A549 (cell line): ENCODE measurements around the gene DGLUCY. TPM values are rescaled to one million over a fixed set of nuclear protein-coding genes. Genes with fewer than 3 reads are reported as not detected.

Experiments used
- ATAC-seq, 2 experiments: fragments of 200-7000 bp in 1 of 2; fragments of >200 bp in 1 of 2; cut with Nextera tagmentation in 1 of 2; cut with Tn5 transposase in 1 of 2; 3 replicates each; pipeline versions ENCODE4 v1.8.0 to v1.9.1; 2018 to 2020; ENCODE audit warnings: mild to moderate bottlenecking in 1 of 2, moderate library complexity in 1 of 2
- CTCF ChIA-PET: fragments of 300-600 bp; sonication (Branson Sonifier 250); formaldehyde crosslinking; extraction: SDS; loops from one replicate; lab custom pipeline; 2021; ENCODE audit warnings: antibody characterized with exemption, inconsistent platforms; lab: Yijun Ruan, JAX
- POLR2A ChIA-PET: fragments of 350-600 bp; formaldehyde crosslinking; extraction: SDS; loops from one replicate; lab custom pipeline; 2021; ENCODE audit warnings: antibody characterized with exemption, inconsistent platforms; lab: Yijun Ruan, JAX
- DNase-seq, 2 experiments: peaks; one replicate each; pipeline versions ENCODE4 v3.0.0 to v3.0.0-alpha.2; 2011 to 2016; ENCODE audit warnings: low read depth in 1 of 2, low spot score in 1 of 2
- FAIRE-seq: peaks from 2 replicates; lab custom pipeline; 2011; peaks lifted over from hg19 to GRCh38; lab: Jason Lieb, UNC
- H3K27ac ChIP-seq, 2 experiments: fragments of >200 bp; sonication (Bioruptor Twin); formaldehyde crosslinking; 3 replicates each; pipeline ENCODE4 v1.5.1; 2016 to 2017
- H3K4me1 ChIP-seq: fragments of >200 bp; sonication (Bioruptor Twin); formaldehyde crosslinking; 3 replicates; pipeline ENCODE4 v1.6.1; 2016
- H3K4me2 ChIP-seq: fragments of >200 bp; sonication (Bioruptor Twin); formaldehyde crosslinking; 3 replicates; pipeline ENCODE4 v1.6.1; 2016
- H3K4me3 ChIP-seq: fragments of >200 bp; sonication (Bioruptor Twin); formaldehyde crosslinking; 3 replicates; pipeline ENCODE4 v1.5.1; 2016
- H3K9me3 ChIP-seq: fragments of >200 bp; sonication (Bioruptor Twin); formaldehyde crosslinking; 3 replicates; pipeline ENCODE4 v1.6.1; 2016
- CHD2 ChIP-seq: fragments of 150-350 bp; IDR thresholded peaks from 2 replicates; pipeline ENCODE4 v1.6.1; 2014; ENCODE audit warnings: low read length; ENCODE audit not compliant: partially characterized antibody
- JUN ChIP-seq, 2 experiments: fragments of >200 bp; sonication (Bioruptor Twin); formaldehyde crosslinking; IDR thresholded peaks; 2 replicates in 1 of 2; 3 replicates in 1 of 2; pipeline ENCODE4 v1.6.1; 2016 to 2017
- JUNB ChIP-seq: fragments of >200 bp; sonication (Bioruptor Twin); formaldehyde crosslinking; IDR thresholded peaks from 2 replicates; pipeline ENCODE4 v1.6.1; 2016
- MAZ ChIP-seq: fragments of 150-350 bp; IDR thresholded peaks from 2 replicates; pipeline ENCODE4 v1.6.1; 2014; ENCODE audit warnings: antibody characterized with exemption, low read depth, low read length, borderline replicate concordance
- NR3C1 ChIP-seq: fragments of >200 bp; sonication (Bioruptor Twin); formaldehyde crosslinking; IDR thresholded peaks from 3 replicates; pipeline ENCODE4 v1.6.1; 2017
- POLR2A ChIP-seq: IDR thresholded peaks from 2 replicates; pipeline ENCODE4 v1.6.1; 2012; ENCODE audit warnings: mild to moderate bottlenecking, low read length
- POLR2AphosphoS2 ChIP-seq: conservative IDR thresholded peaks from 2 replicates; pipeline ENCODE4 v1.6.1; 2012; ENCODE audit warnings: low read length, improper control_type of control experiment, inconsistent platforms
- RAD21 ChIP-seq, 2 experiments: fragments of >200 bp in 1 of 2; sonication (Bioruptor Twin) in 1 of 2; formaldehyde crosslinking in 1 of 2; IDR thresholded peaks in 1 of 2; conservative IDR thresholded peaks in 1 of 2; 2 replicates in 1 of 2; 3 replicates in 1 of 2; pipeline ENCODE4 v1.6.1; 2012 to 2018; ENCODE audit warnings: inconsistent platforms in 1 of 2
- TFCP2L1 ChIP-seq: fragments of 250-450 bp; sonication (Bioruptor Pico); IDR thresholded peaks from 2 replicates; pipeline ENCODE4 v1.5.0; 2021; ENCODE audit warnings: mild to moderate bottlenecking
- WGBS: methylation state at CpG from one replicate; pipeline ENCODE4 v1.1.6; 2017; ENCODE audit errors: missing lambda C conversion rate; 5-methylcytosine and 5-hydroxymethylcytosine counted together
- polyA plus RNA-seq, 4 experiments: library from polyadenylated mRNA; depleted of rRNA in 3 of 4; stranded (reverse); fragments of >200 nt; fragmentation: RNase III in 1 of 4; extraction: RNeasy Plus Mini Kit Qiagen cat#74134 plus additional on column Dnase treatment in 1 of 4; gene quantifications; 2 replicates in 3 of 4; 3 replicates in 1 of 4; pipeline ENCODE4 v1.2.3, GENCODE V29; 2011 to 2017
- TF ChIP-seq, protein P1 (sequence below): fragments of 250-450 bp; sonication (Bioruptor Pico); IDR thresholded peaks from 2 replicates; pipeline ENCODE4 v1.5.0; 2021; ENCODE audit warnings: mild to moderate bottlenecking, moderate library complexity, borderline replicate concordance
- TF ChIP-seq, protein P2 (sequence below): IDR thresholded peaks from 2 replicates; pipeline ENCODE4 v1.6.1; 2012; ENCODE audit warnings: low read depth, borderline replicate concordance
- TF ChIP-seq, protein P3 (sequence below): fragments of 250-450 bp; sonication (Bioruptor Pico); IDR thresholded peaks from 2 replicates; pipeline ENCODE4 v1.5.0; 2020; ENCODE audit warnings: low read depth, mild to moderate bottlenecking, moderate library complexity

Gene DGLUCY
- polyA plus RNA-seq, 2 of the 4 experiments (the other 2 are of a cell fraction) = 14.4 to 17.5 TPM

DNA sequence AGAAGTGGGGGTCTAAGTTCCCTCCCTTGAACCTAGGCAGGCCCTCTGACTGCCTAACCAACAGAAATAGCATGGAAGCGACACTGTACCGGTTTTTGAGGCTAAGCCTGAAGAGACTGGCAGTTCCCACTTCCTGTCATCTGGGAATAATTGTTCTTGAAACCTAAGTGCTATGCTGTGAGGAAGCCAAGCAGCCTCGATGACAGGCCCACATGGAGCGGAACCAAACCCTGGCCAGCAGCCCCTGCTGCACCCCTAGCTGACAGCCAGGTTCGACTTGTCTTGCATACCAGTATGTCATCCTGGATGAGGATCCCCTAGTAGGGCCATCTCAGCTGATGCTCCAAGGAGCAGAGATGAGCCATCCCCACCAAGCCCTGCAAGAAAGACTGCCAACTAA is 137.0 kb downstream of the DGLUCY start:
- no peak overlapping the region for H3K4me2 ChIP-seq
- FAIRE-seq (no peak), ATAC-seq (no peak), DNase-seq (no peak)
- no peak overlapping the region for H3K4me3 ChIP-seq
- TF ChIP-seq, protein P1, sequence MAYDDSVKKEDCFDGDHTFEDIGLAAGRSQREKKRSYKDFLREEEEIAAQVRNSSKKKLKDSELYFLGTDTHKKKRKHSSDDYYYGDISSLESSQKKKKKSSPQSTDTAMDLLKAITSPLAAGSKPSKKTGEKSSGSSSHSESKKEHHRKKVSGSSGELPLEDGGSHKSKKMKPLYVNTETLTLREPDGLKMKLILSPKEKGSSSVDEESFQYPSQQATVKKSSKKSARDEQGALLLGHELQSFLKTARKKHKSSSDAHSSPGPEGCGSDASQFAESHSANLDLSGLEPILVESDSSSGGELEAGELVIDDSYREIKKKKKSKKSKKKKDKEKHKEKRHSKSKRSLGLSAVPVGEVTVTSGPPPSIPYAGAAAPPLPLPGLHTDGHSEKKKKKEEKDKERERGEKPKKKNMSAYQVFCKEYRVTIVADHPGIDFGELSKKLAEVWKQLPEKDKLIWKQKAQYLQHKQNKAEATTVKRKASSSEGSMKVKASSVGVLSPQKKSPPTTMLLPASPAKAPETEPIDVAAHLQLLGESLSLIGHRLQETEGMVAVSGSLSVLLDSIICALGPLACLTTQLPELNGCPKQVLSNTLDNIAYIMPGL (CRISPR knock-in tag) = no peak
- TF ChIP-seq, protein P2, sequence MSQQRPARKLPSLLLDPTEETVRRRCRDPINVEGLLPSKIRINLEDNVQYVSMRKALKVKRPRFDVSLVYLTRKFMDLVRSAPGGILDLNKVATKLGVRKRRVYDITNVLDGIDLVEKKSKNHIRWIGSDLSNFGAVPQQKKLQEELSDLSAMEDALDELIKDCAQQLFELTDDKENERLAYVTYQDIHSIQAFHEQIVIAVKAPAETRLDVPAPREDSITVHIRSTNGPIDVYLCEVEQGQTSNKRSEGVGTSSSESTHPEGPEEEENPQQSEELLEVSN = no peak
- TF ChIP-seq, protein P3, sequence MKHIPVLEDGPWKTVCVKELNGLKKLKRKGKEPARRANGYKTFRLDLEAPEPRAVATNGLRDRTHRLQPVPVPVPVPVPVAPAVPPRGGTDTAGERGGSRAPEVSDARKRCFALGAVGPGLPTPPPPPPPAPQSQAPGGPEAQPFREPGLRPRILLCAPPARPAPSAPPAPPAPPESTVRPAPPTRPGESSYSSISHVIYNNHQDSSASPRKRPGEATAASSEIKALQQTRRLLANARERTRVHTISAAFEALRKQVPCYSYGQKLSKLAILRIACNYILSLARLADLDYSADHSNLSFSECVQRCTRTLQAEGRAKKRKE (CRISPR knock-in tag) = no peak
- TF ChIP-seq JUNB = no peak
- TF ChIP-seq POLR2AphosphoS2 = no peak
- no peak for TF ChIP-seq MAZ
- TF ChIP-seq TFCP2L1 (CRISPR knock-in tag) = no peak
- TF ChIP-seq CHD2 = no peak
- no peak for TF ChIP-seq NR3C1
- no peak overlapping the region for H3K27ac ChIP-seq
- H3K9me3 ChIP-seq = no peaks in the 10 kb centered on the region
- WGBS = 80% methylated on average over 5 of the region's 5 CpGs
- ChIA-PET CTCF (interaction anchor here (1.0 kb wide), 1 partner anchor 36 kb away, joined by 4 read pairs; no protein-coding TSS in a partner anchor), POLR2A (no interaction called here)
- peaks cover 16% of the 10 kb centered on the region for H3K4me1 ChIP-seq

DNA sequence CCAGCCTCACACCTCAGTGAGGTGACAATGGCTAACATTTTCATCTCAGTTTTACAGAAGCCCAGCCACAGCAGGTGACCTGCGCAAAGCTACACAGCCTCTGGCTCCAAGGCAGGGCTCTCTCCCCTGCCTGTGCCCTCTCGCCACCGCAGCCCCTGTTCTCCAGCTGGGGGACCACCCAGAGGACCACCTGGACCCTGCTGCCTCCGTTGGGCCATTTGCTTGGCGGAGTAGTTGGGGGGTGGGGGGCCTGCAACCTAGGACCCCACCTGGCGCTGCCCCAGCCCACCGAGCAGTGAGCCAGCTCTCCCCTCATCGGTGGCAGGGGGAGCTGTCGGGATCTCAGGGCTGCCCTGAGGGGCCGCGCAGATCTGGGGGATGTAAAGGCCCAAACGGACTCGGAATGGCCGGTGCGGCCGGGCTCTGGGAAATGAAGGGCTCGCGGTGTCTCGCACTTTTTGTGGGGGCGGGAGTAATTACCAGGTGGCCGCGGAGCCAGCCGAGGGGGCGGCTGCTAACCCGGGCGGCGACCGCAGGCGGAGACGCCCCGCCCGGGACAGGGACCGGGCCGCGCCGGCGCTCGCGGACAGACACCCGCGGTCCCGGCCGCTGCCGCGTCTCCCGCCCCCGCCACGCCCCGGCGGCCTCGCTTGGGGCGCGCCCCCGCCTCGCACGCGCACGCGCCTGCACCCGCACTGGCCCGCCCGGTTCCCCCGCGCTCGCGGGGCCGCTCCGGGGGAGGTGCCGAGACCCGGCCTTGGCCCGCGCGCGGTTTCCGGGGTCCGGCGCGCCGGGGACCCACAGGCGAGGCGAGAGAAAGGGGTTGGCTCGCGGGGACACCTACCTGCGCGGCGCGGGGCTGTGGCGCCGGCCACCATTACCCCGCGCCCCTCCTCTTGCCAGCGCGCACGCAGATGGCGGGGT is 139.3 kb downstream of the DGLUCY start:
- H3K4me2 ChIP-seq = peak overlapping the region; percentile 88
- DNase-seq = peak in 1 of 2 experiments; percentile 28
- ChIA-PET POLR2A (no interaction called here), CTCF (interaction anchor here (0.9 to 1.7 kb wide), 3 partner anchors 32 to 75 kb away, joined by 3 to 6 read pairs (median 4); no protein-coding TSS in a partner anchor)
- no peak for FAIRE-seq
- H3K27ac ChIP-seq = peak overlapping the region; percentile 73 to 89
- H3K4me1 ChIP-seq = peaks cover 16% of the 10 kb centered on the region
- TF ChIP-seq POLR2A = peak; percentile 8; the same call in 1 of the 2 replicates
- TF ChIP-seq JUNB = no peak
- ATAC-seq = peak; percentile 49 to 65
- 8% methylated on average over 10 of the region's 95 CpGs for WGBS
- H3K9me3 ChIP-seq = no peaks in the 10 kb centered on the region
- peak overlapping the region; percentile 87 for H3K4me3 ChIP-seq

DNA sequence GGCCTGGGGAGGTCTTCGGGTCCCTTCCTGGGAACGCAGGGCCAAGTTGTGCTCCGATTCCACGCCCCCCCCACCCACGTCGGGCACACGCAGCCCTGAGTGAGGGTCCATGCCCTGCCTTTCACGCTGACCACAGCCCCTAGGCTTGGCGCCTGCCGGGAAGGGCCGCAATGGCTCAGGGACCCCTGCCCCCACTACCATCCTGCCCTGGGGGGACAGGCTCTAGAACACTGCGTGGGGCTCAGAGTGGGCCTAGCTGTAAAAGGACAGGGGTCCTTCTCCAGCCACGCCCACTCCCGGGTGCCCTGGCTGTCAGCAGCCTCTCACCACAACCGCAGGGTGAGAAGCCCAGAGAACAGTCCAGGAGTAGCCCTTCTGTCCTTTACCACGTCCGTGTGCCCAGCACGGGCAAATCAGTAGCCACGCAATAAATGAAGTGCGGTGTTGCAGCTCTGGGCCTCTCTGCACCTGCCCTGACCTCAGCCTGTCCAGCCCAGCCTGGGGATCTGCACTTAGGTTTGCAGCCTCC is 140.0 kb downstream of the DGLUCY start:
- ChIA-PET POLR2A (no interaction called here), CTCF (no interaction called here)
- no peak for TF ChIP-seq POLR2AphosphoS2
- no peak for TF ChIP-seq RAD21 (conservative IDR thresholded peaks at IDR 0.05 in 1 of 2, IDR thresholded peaks at IDR 0.05 in 1 of 2)
- TF ChIP-seq JUN (IDR thresholded peaks at IDR 0.05) = no peak
- no peak for TF ChIP-seq POLR2A
- TF ChIP-seq, protein P3 (CRISPR knock-in tag) = no peak
- H3K27ac ChIP-seq = peak overlapping the region; percentile 73 to 89
- H3K4me1 ChIP-seq = peaks cover 16% of the 10 kb centered on the region
- FAIRE-seq = no peak
- no peak for DNase-seq
- peak; percentile 4 to 35; a peak in 4 of 6 replicates for ATAC-seq
- H3K9me3 ChIP-seq = no peaks in the 10 kb centered on the region
- H3K4me3 ChIP-seq = peak overlapping the region; percentile 87
- H3K4me2 ChIP-seq = peak overlapping the region; percentile 88
- 59% methylated on average over 6 of the region's 20 CpGs for WGBS
